ENCODE measurements around the gene CCDC15.

Gene CCDC15
- 1.6 to 4.5 reads per million in 2 donors for total RNA-seq

GRCh38 chr11:124953753-124954589, at the start of gene CCDC15:
Gene CCDC15, plus strand, starts transcription at chr11:124954202. Its CDS starts 531 bp downstream, at chr11:124954733.
- peak; percentile 81 to 98 (median 93) for DNase-seq

- DNase-seq: peak in 1 of 5 experiments; percentile 10
These were observed 38.2 kb upstream of the CCDC15 start for GRCh38 chr11:124915541-124916369.

GRCh38 chr11:124916370-124916710, 37.7 kb upstream of the CCDC15 start:
- no peak for DNase-seq

- DNase-seq: no peak
These were observed 36.8 kb upstream of the CCDC15 start for GRCh38 chr11:124917115-124917637.

- no peak for DNase-seq
These were observed 35.1 kb upstream of the CCDC15 start, which contains the start of gene HEPN1 for GRCh38 chr11:124918950-124919349. Gene HEPN1, plus strand, starts transcription at chr11:124919250.

- DNase-seq: no peak
These were observed 34.1 kb upstream of the CCDC15 start for GRCh38 chr11:124919898-124920297.

- DNase-seq: no peak
These were observed 33.6 kb upstream of the CCDC15 start for GRCh38 chr11:124920356-124920755.

GRCh38 chr11:124920870-124921609, 33.0 kb upstream of the CCDC15 start:
- peak in 4 of 5 experiments; percentile 50 to 75 (median 67) for DNase-seq

GRCh38 chr11:124922831-124923230, 31.2 kb upstream of the CCDC15 start:
- DNase-seq: no peak

- no peak for DNase-seq
These were observed 30.7 kb upstream of the CCDC15 start for GRCh38 chr11:124923296-124923695.

GRCh38 chr11:124928942-124929665, 24.9 kb upstream of the CCDC15 start:
- DNase-seq: no peak

- DNase-seq: peak in 1 of 5 experiments; percentile 32
These were observed 23.2 kb upstream of the CCDC15 start for GRCh38 chr11:124930799-124931198.

- no peak for DNase-seq
These were observed 19.0 kb upstream of the CCDC15 start for GRCh38 chr11:124934862-124935547.

- no peak for DNase-seq
These were observed 18.2 kb upstream of the CCDC15 start, which contains the start of gene HEPACAM for GRCh38 chr11:124935548-124936514. Gene HEPACAM, minus strand, starts transcription at chr11:124936047. Its CDS starts 41 bp downstream, at chr11:124936006.

- no peak for DNase-seq
These were observed 16.6 kb upstream of the CCDC15 start for GRCh38 chr11:124937336-124937935.

GRCh38 chr11:124938206-124938765, 15.7 kb upstream of the CCDC15 start:
- DNase-seq: no peak

- DNase-seq: no peak
These were observed 15.0 kb upstream of the CCDC15 start for GRCh38 chr11:124938970-124939369.

- no peak for DNase-seq
These were observed 12.3 kb upstream of the CCDC15 start for GRCh38 chr11:124941703-124942102.

Measured in T-helper 2 cell (primary cell).